ENCODE results near the gene LFNG. TPM values are rescaled to one million over a fixed set of nuclear protein-coding genes. Genes with fewer than 3 reads are reported as not detected.
A peak's percentile ranks its signal among the peaks of the same experiment; 100 is the strongest.

LFNG gene
- total and polyA plus RNA-seq, 2 experiments from 2014 or later = 0.45 to 1.3 TPM

- Histone ChIP-seq H3K36me3 (no peaks in the 10 kb centered on the region), H3K9me3 (ENCODE audit: low read depth) (no peaks in the 10 kb centered on the region), H3K27ac (no peak overlapping the region), H3K27me3 (no peaks in the 10 kb centered on the region), H3K4me3 (no peak overlapping the region), H3K4me1 (ENCODE audit: low read depth) (no peaks in the 10 kb centered on the region)
- TF ChIP-seq CTCF (IDR thresholded peaks at IDR 0.05; ENCODE audit: low read depth, low read length) = no peak
- DNase-seq (ENCODE audit: low read depth in 1 of 2, low spot score in 1 of 2) = no peak
Observed at GRCh38 chr7:2487586-2488271, 31.8 kb upstream of the LFNG start.

- Histone ChIP-seq H3K9me3 (ENCODE audit: low read depth) (no peaks in the 10 kb centered on the region), H3K4me3 (no peak overlapping the region), H3K27ac (no peak overlapping the region), H3K36me3 (no peaks in the 10 kb centered on the region), H3K4me1 (ENCODE audit: low read depth) (no peaks in the 10 kb centered on the region), H3K27me3 (no peaks in the 10 kb centered on the region)
- DNase-seq (ENCODE audit: low read depth in 1 of 2, low spot score in 1 of 2) = peak in 1 of 2 donors; percentile 54
- TF ChIP-seq CTCF (IDR thresholded peaks at IDR 0.05; ENCODE audit: low read depth, low read length) = no peak
Observed at GRCh38 chr7:2488272-2488645, 31.3 kb upstream of the LFNG start.

- Histone ChIP-seq H3K4me3 (no peak overlapping the region), H3K9me3 (ENCODE audit: low read depth) (no peaks in the 10 kb centered on the region), H3K27ac (no peak overlapping the region), H3K27me3 (no peaks in the 10 kb centered on the region), H3K4me1 (ENCODE audit: low read depth) (no peaks in the 10 kb centered on the region), H3K36me3 (no peaks in the 10 kb centered on the region)
- no peak for DNase-seq (ENCODE audit: low read depth in 1 of 2, low spot score in 1 of 2)
- no peak for TF ChIP-seq CTCF (IDR thresholded peaks at IDR 0.05; ENCODE audit: low read depth, low read length)
Observed at GRCh38 chr7:2488681-2489080, 30.9 kb upstream of the LFNG start.

GRCh38 chr7:2490181-2490651 lies 29.4 kb upstream of the LFNG start:
- no peaks in the 10 kb centered on the region for H3K27me3 ChIP-seq
- peaks cover 3% of the 10 kb centered on the region for H3K4me1 ChIP-seq (ENCODE audit: low read depth)
- no peak for TF ChIP-seq CTCF (IDR thresholded peaks at IDR 0.05; ENCODE audit: low read depth, low read length)

GRCh38 chr7:2492038-2492437 lies 27.5 kb upstream of the LFNG start:
- H3K9me3 ChIP-seq (ENCODE audit: low read depth) = no peaks in the 10 kb centered on the region

More at GRCh38 chr7:2490181-2490651, 29.4 kb upstream of the LFNG start:
- no peaks in the 10 kb centered on the region for H3K36me3 ChIP-seq
- DNase-seq (ENCODE audit: low read depth in 1 of 2, low spot score in 1 of 2) = no peak
- H3K4me3 ChIP-seq = no peak overlapping the region
- no peaks in the 10 kb centered on the region for H3K9me3 ChIP-seq (ENCODE audit: low read depth)
- no peak overlapping the region for H3K27ac ChIP-seq

More at GRCh38 chr7:2492038-2492437, 27.5 kb upstream of the LFNG start:
- Histone ChIP-seq H3K4me1 (ENCODE audit: low read depth) (peaks cover 5% of the 10 kb centered on the region), H3K36me3 (no peaks in the 10 kb centered on the region), H3K27me3 (no peaks in the 10 kb centered on the region), H3K4me3 (no peak overlapping the region), H3K27ac (no peak overlapping the region)
- TF ChIP-seq CTCF (IDR thresholded peaks at IDR 0.05; ENCODE audit: low read depth, low read length) = no peak
- no peak for DNase-seq (ENCODE audit: low read depth in 1 of 2, low spot score in 1 of 2)
